GM19099 (cell line): ENCODE results near the gene NTRK3.

Source experiments
- POLR2A ChIP-seq: IDR thresholded peaks from 3 replicates; pipeline ENCODE4 v1.6.1; 2011; ENCODE audit warnings: low read depth; ENCODE audit not compliant: insufficient read length; ENCODE audit errors: extremely low read depth

NTRK3 gene

DNA sequence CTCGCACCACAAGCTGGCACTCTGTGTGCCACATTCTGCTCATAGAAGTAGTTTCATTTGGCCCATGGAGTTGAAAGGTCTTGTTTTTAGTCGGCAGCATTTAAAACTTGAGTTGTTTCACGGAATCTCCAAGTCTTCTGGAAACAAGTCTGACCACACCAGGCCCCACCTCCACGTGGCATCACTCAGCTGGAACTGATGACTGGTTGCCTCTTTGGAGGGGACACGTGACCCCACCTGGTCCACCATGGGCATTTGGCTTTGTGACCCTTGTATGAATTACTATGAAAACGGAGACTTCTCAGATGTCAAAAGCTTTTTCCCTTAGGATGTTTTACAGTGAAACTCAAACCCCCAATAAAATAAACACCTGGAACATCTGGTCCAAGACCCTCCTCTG, 74.9 kb downstream of the NTRK3 start:
- TF ChIP-seq POLR2A = no peak

DNA sequence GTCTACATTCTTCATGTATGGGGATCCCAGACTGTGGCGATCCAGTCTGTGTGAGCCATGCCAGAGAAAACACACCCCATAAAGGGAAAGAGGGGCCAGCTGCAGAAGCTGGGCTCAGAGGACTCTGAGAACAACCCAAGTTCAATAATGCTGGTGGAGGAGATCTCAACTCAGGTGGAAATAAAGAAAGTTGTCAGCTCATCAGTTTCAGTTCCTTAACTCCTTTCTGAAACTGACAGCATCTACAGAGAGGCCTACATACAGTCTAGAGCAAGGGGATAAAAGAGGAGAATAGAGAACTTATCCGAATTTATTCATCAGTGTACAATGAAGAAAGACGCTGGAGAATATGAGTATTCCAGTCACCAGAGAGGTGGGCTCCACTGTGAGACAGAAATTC, 77.0 kb downstream of the NTRK3 start:
- no peak for TF ChIP-seq POLR2A

DNA sequence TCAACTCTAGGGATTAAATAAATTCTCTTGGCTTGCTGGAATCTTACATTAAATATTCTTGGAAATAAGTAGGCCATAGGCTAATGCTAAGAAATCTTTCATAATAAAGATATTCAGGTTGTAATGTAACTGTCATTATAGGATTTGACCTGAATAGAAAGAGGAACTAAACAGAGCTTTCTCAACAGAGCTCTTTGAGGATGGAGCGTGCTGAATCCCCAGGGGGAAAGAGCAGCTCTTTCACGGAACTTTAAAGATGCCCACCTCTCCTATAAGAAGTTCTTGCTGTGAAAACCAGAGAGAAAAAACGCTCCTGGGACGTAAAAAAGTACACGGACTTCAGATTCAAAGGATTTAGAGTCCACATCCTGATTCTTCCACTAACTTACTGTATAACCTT, 77.9 kb downstream of the NTRK3 start:
- no peak for TF ChIP-seq POLR2A

DNA sequence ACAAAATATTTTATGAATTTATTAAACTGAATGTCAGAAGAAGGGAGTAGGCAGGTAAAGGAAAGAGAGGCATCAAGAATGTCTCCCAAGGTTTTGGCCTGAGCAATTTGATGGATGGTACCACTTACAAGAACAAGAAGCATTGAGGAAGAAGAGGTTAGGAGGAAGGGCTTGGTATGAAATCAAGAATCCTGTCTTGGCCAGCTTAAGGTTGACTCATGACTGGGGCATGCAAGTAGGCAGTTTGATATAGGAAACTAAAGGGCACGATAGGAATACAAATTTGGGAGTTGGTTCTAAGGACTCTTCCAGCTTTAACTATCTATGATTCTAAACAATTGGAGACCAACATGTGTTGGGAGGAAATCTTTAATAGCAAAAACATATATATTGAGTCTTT, 79.1 kb downstream of the NTRK3 start:
- no peak for TF ChIP-seq POLR2A

DNA sequence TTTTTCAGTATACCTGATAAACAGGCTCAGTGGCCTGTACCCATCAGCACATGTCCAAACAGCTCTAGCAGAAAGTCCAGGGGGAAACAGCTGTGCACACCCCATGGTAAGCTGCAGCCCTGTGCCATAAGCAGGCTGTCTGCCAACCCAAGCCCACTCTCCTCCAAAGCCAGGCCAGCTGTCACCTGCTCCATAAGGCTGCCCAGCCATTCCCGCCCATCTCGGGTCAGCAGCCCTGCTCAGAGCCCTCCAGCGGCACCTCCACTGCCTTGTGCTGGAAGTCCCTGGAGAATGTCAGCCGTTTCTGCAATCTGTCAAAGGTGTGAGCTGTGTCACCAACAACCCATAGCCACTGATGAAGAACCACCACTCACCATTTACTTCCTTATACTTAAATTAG, 82.0 kb downstream of the NTRK3 start:
- TF ChIP-seq POLR2A = no peak

DNA sequence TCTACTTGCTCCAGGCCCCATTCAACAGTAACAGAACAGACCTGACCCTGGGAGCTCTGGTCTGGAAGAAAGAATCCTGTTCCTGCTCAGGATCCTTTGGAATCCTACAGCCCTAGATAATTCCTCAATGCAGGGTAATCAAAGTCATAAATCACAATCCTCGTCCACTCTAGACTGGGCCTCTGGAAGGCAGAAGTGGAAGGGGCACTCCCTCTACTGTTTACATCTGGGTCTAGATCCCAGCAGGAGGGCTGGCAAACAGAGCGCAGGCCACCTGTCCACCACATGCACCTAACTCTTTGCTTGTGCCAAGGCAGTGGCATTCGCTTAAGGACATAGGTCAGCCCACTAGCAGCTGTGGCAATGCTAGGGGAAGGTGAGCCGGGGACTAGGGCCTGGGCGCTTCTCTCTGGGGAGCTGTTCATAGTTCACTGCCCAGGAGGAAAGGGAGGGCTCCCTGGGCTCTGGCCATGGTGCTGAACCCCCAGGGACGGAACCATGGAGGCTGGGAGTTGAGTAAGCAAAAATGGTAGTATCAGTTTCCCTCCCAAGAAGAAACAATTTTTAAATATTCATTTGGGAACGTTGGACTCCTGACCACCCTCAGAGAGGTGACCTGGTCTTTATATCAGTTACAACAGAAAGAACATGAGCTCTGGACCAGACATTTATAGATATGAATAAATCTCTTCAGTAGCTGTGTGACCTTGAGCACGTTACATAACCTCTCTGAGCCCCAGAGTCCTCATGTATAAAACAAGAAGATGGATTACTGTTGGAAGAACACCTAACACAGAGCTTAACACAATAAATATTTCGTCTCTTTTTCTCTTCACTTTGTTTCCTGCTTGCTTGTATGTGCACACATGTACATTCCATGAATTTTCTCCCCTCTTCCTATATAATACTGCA, 90.2 kb downstream of the NTRK3 start:
- no peak for TF ChIP-seq POLR2A

DNA sequence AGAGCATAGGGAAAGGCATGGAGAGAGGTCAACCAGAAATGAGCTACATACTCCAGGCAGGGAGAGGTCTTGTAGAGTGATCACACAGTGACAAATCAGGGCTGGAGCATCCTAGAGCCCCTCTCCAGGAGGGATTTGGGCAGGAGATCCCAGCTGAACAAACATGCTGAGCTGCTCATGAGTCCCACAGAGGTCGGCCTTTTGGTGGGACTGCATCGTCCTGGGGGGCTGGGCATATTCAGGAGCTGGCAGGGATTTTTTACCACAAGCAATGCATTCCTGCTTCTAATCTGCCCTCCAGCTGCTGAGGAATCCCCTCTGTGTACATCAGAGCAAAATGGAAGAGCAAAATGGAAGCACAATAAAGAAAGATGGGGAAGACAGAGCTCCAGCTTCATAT, 94.9 kb downstream of the NTRK3 start:
- no peak for TF ChIP-seq POLR2A

DNA sequence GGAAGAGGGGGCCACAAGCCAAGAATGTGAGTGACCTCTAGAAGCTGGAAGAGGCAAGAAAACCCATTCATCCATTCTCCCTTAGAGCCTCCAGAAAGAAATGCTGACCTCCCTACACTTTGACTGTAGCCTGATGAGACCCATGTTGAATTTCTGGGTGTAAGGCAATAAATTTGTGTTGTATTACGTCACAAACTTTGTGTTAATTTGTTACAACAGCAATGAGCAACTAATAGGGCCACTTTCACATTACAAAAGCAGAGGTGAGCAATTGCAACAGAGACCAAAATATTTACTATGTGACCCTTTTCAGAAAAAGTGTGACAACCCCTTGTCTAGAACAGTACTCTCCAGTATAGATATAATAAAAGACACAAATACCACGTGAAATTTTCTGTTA, 101.2 kb downstream of the NTRK3 start:
- TF ChIP-seq POLR2A = no peak

DNA sequence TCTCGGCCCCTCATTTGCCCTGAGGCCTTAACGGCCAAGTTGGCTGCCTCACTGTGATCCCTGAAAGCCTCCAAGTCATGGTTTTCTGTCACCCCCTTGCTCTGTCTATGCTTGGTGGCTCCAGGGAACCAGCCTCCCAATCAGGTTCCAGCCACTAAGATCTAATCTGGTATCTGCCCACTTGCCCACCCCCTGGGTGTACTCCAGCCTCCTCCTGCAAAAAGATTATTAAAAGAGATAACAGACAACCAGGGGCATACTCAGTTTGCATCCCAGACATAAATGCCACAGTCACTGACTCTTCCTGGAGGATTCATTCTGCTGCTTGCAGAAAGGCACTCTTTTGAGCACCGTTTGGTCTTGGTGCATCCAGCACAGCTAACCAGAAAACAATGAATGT, 103.9 kb downstream of the NTRK3 start:
- TF ChIP-seq POLR2A = no peak

DNA sequence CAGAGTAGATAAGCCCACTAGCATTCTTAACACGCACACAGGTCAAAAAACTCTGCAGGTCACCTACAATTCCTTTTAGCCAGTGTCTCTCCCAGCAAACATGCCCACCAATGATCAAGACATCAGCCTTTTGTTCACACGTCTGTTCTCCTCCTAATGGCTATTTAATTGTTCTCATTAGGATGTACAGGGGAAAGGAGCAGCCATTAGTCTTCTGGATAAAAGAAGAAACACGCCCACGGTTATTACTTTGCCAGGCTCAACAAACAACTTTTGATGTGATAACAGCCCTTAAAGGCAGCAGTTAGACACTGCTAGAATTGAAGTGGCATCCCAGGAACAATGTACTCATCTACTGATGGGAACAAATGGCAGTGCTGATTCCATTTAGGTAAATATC, 108.8 kb downstream of the NTRK3 start:
- TF ChIP-seq POLR2A = no peak

DNA sequence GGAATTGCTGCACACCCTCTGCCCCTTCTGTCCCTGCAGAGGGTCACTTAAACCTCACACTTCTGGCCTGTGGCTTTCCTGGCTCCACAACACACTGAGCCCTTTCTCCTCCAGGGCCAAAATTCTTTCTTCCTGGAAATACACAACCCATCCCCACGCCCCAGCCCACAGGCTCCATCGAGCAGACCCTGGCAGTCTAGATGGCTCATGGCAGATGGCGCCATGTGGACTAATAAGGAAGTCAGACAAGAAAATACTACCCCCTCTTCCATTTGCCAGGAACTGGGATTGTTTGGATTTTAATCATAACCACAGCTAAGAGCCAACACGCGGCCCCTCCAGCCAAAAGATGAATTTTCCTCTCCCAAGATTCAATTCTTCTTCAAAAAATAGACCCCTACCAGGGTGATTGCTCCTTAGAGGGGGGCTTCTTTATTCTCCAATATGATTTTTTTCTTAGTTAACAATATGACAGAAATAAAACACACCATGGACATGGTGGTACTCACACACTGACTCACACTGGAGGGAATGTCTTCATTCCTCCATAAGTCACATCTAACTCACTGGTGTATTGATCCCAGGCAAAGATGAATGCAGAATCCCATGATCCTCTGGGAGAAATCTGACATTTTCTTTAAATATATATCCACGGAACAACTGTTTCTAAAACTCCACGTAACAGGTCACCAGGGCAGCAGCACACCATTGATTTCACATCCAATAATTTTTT, 111.5 kb downstream of the NTRK3 start:
- no peak for TF ChIP-seq POLR2A

DNA sequence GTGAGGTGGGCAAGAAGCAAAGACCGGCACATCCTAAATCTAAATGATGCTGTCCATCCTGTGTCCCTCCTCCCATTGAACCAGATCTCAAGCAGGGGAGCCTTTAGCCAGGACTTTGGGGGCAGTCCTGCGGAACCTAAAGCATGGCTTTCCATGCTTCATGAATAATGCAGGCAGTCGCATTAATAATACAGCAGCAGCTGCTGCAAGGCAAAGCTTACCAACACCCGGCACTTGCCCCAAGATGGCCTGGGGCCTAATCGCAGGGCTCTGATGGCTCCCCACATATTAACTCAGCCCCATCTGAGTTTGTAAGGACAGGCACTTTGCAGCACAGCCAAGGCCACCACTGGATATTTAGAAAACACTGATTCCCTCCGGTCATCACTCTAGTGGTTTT, 114.4 kb downstream of the NTRK3 start:
- no peak for TF ChIP-seq POLR2A

DNA sequence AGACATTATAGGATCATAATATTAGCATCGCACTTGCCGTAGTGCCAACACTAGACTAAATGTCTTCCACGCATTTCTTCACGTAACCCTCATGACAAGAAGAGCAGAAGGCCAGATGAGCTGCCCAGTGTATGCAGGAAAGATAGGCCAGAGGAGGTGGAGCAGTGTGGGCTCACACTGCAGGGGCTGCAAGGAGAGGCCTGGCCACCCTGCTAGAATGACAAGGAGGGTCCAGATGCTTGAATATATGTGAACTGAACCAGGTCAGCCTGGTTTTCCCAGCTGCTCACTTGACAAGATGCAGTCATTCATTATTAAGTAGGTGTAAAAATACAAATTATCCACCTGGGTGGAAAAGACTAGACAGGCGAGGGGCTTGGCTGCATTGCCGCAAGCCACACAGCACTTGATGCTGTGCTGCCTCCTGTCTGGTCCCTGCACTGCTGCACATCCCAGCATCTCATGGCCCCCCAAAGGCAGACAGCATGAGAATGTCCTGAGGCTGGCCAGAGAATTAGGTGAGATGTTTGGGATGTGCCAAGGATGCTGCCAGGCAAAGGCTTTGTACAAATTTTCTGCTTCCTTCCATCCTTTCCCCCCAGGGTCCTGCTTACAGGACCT, 115.2 kb downstream of the NTRK3 start:
- TF ChIP-seq POLR2A = no peak

DNA sequence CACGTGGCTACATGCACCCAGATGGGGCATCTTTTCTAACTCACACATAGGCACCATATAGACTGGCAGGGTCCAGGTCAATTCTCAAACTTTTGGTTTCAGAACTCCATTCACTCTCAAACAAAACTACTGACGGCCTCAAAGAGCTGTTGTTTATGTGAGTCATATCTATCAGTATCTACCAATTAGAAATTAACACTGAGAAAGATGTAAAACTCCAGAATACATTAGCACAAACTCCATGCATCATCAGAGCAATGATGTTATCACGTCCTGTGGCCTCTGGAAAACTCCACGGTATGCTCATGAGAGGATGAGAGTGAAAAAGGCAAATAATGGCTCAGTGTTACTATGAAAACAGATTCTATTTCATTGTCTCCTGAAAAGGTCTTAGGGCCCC, 116.1 kb downstream of the NTRK3 start:
- TF ChIP-seq POLR2A = no peak

DNA sequence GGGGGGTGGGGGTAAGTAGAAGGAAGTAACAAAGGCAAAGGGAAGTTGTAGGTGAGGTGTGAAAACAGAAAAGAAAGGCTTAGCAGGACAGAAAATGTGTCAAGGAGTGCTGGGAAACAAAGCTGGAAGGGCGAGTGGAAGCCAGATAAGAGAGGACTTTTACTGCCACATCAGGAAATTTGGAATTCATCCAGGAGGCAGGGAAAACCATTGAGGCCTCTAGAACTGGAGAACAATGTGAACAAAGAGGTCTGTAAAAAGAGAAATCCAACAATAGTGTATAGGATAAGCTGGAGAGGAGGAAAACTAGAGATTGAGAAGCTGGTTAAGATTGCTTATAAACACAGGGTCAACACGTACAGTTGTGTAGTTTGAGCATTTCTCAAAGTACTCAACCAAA, 116.6 kb downstream of the NTRK3 start:
- no peak for TF ChIP-seq POLR2A

DNA sequence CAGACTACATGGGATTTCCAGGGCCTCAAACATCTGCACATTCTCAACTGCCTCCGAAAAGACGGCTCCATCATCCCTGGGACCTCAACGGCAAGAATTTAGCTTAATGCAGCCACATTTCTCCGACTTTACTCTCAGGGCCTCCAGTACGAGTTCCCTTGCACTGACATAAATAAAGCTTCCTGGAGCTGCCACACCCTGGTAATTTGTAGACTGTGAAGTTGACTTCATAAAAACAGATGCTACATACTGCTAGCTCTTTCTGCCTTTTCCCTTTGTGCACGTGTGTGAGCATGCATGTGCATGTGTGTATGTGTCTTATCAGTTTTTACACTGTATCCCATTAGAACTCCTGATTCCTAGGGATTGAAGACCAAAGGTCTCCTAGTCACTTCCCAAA, 122.7 kb downstream of the NTRK3 start:
- TF ChIP-seq POLR2A = no peak
